ENCODE measurements around the gene AGPS.
"Not testable (repeated sequence)": the region's sequence is repeated elsewhere in the genome, so short reads cannot be mapped to it uniquely, and the experiment has no call there.

AGPS gene

GRCh38 chr2:177484180-177484795, 91.7 kb downstream of the AGPS start:
- Histone ChIP-seq H3K4me2 (ENCODE audit: insufficient read depth, low read length) (no peak overlapping the region), H3K36me3 (ENCODE audit: insufficient read depth, low read length) (peaks cover 26% of the 10 kb centered on the region; the same call in 1 of the 2 replicates), H4K20me1 (ENCODE audit: insufficient read depth, low read length) (no peaks in the 10 kb centered on the region), H3K27ac (ENCODE audit: low read length) (no peak overlapping the region), H3K4me1 (ENCODE audit: insufficient read depth, low read length) (no peaks in the 10 kb centered on the region), H3K9me3 (ENCODE audit: insufficient read depth, low read length, severe bottlenecking) (no peaks in the 10 kb centered on the region), H3K4me3 (ENCODE audit: low read depth in 1 of 2, low read length in 2 of 2) (no peak overlapping the region), H3K9ac (ENCODE audit: low read depth, low read length) (no peak overlapping the region), H3K79me2 (ENCODE audit: insufficient read depth, low read length) (no peaks in the 10 kb centered on the region), H2AFZ (ENCODE audit: low read depth, low read length) (no peak overlapping the region), H3K27me3 (ENCODE audit: insufficient read depth, low read length, poor library complexity) (no peaks in the 10 kb centered on the region)
- no peak for ATAC-seq (ENCODE audit: insufficient read depth, low read depth)
- DNase-seq, result no peak
- TF ChIP-seq EZH2 (IDR thresholded peaks at IDR 0.05; ENCODE audit: borderline replicate concordance, low read depth, low read length, severe bottlenecking), result no peak
- TF ChIP-seq CTCF (IDR thresholded peaks at IDR 0.05; ENCODE audit: borderline replicate concordance, extremely low read depth, low read length, poor library complexity, severe bottlenecking), result no peak

- H2AFZ ChIP-seq (ENCODE audit: low read depth, low read length); DNase-seq; H3K4me3 ChIP-seq (ENCODE audit: low read depth in 1 of 2, low read length in 2 of 2); H3K4me2 ChIP-seq (ENCODE audit: insufficient read depth, low read length); ATAC-seq (ENCODE audit: insufficient read depth, low read depth); H3K27me3 ChIP-seq (ENCODE audit: insufficient read depth, low read length, poor library complexity); H3K9me3 ChIP-seq (ENCODE audit: insufficient read depth, low read length, severe bottlenecking); H3K27ac ChIP-seq (ENCODE audit: low read length); H4K20me1 ChIP-seq (ENCODE audit: insufficient read depth, low read length); H3K9ac ChIP-seq (ENCODE audit: low read depth, low read length); H3K79me2 ChIP-seq (ENCODE audit: insufficient read depth, low read length); H3K4me1 ChIP-seq (ENCODE audit: insufficient read depth, low read length): not testable (repeated sequence)
- peaks cover 21% of the 10 kb centered on the region; the same call in 1 of the 2 replicates for H3K36me3 ChIP-seq (ENCODE audit: insufficient read depth, low read length)
These were observed 93.1 kb downstream of the AGPS start for GRCh38 chr2:177485657-177486056.

GRCh38 chr2:177489719-177490301, 97.2 kb downstream of the AGPS start:
- Histone ChIP-seq H3K9ac (ENCODE audit: low read depth, low read length) (no peak overlapping the region), H3K79me2 (ENCODE audit: insufficient read depth, low read length) (no peaks in the 10 kb centered on the region), H3K36me3 (ENCODE audit: insufficient read depth, low read length) (peaks cover 30% of the 10 kb centered on the region), H3K9me3 (ENCODE audit: insufficient read depth, low read length, severe bottlenecking) (no peaks in the 10 kb centered on the region), H3K27ac (ENCODE audit: low read length) (no peak overlapping the region), H3K4me2 (ENCODE audit: insufficient read depth, low read length) (no peak overlapping the region), H4K20me1 (ENCODE audit: insufficient read depth, low read length) (no peaks in the 10 kb centered on the region), H3K27me3 (ENCODE audit: insufficient read depth, low read length, poor library complexity) (no peaks in the 10 kb centered on the region), H3K4me1 (ENCODE audit: insufficient read depth, low read length) (no peaks in the 10 kb centered on the region), H2AFZ (ENCODE audit: low read depth, low read length) (no peak overlapping the region), H3K4me3 (ENCODE audit: low read depth in 1 of 2, low read length in 2 of 2) (no peak overlapping the region)
- ATAC-seq (ENCODE audit: insufficient read depth, low read depth) (no peak), DNase-seq (no peak)
- TF ChIP-seq EZH2 (IDR thresholded peaks at IDR 0.05; ENCODE audit: borderline replicate concordance, low read depth, low read length, severe bottlenecking), result no peak
- TF ChIP-seq CTCF (IDR thresholded peaks at IDR 0.05; ENCODE audit: borderline replicate concordance, extremely low read depth, low read length, poor library complexity, severe bottlenecking), result peak; percentile 55

- no peak overlapping the region for H2AFZ ChIP-seq (ENCODE audit: low read depth, low read length)
- TF ChIP-seq CTCF (IDR thresholded peaks at IDR 0.05; ENCODE audit: borderline replicate concordance, extremely low read depth, low read length, poor library complexity, severe bottlenecking) (no peak), EZH2 (IDR thresholded peaks at IDR 0.05; ENCODE audit: borderline replicate concordance, low read depth, low read length, severe bottlenecking) (no peak)
- no peaks in the 10 kb centered on the region for H3K27me3 ChIP-seq (ENCODE audit: insufficient read depth, low read length, poor library complexity)
- H3K9me3 ChIP-seq (ENCODE audit: insufficient read depth, low read length, severe bottlenecking), result no peaks in the 10 kb centered on the region
- ATAC-seq (ENCODE audit: insufficient read depth, low read depth) (no peak), DNase-seq (no peak)
- H4K20me1 ChIP-seq (ENCODE audit: insufficient read depth, low read length), result no peaks in the 10 kb centered on the region
- peaks cover 46% of the 10 kb centered on the region for H3K36me3 ChIP-seq (ENCODE audit: insufficient read depth, low read length)
- H3K4me3 ChIP-seq (ENCODE audit: low read depth in 1 of 2, low read length in 2 of 2), result no peak overlapping the region
- H3K9ac ChIP-seq (ENCODE audit: low read depth, low read length), result no peak overlapping the region
- no peaks in the 10 kb centered on the region for H3K4me1 ChIP-seq (ENCODE audit: insufficient read depth, low read length)
- H3K4me2 ChIP-seq (ENCODE audit: insufficient read depth, low read length), result no peak overlapping the region
- H3K79me2 ChIP-seq (ENCODE audit: insufficient read depth, low read length), result no peaks in the 10 kb centered on the region
- no peak overlapping the region for H3K27ac ChIP-seq (ENCODE audit: low read length)
These were observed 103.4 kb downstream of the AGPS start for GRCh38 chr2:177495945-177496344.

Measured in DND-41 (cell line).